ENCODE data around the gene TTPAL.

DNA sequence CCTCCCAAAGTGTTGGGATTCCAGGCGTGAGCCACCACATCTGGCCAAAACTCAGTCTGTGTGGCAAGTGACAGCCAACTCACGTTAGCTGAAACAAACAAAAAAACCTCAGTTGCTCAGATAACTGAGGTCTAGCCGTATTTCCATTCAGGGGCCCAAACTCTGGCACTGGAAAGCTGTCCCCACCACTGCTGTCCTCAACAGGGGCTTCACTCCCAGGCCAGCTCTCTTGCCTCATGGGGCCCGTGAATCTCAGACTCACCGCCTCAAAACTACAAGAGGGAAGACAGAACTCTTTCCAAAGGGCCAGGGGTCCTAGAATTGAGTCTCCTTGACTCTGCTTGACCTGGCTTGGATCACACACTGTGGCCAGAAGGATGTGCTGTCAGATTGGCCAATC lies 7.4 kb downstream of the TTPAL start:
- no peak for TF ChIP-seq GABPA (IDR thresholded peaks at IDR 0.05; ENCODE audit: low read depth)
- TF ChIP-seq, protein P1, sequence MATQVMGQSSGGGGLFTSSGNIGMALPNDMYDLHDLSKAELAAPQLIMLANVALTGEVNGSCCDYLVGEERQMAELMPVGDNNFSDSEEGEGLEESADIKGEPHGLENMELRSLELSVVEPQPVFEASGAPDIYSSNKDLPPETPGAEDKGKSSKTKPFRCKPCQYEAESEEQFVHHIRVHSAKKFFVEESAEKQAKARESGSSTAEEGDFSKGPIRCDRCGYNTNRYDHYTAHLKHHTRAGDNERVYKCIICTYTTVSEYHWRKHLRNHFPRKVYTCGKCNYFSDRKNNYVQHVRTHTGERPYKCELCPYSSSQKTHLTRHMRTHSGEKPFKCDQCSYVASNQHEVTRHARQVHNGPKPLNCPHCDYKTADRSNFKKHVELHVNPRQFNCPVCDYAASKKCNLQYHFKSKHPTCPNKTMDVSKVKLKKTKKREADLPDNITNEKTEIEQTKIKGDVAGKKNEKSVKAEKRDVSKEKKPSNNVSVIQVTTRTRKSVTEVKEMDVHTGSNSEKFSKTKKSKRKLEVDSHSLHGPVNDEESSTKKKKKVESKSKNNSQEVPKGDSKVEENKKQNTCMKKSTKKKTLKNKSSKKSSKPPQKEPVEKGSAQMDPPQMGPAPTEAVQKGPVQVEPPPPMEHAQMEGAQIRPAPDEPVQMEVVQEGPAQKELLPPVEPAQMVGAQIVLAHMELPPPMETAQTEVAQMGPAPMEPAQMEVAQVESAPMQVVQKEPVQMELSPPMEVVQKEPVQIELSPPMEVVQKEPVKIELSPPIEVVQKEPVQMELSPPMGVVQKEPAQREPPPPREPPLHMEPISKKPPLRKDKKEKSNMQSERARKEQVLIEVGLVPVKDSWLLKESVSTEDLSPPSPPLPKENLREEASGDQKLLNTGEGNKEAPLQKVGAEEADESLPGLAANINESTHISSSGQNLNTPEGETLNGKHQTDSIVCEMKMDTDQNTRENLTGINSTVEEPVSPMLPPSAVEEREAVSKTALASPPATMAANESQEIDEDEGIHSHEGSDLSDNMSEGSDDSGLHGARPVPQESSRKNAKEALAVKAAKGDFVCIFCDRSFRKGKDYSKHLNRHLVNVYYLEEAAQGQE (IDR thresholded peaks at IDR 0.05; ENCODE audit: insufficient replicate concordance, low read depth) = no peak

All from HL-60 (cell line).